H1 (cell line): ENCODE measurements around the gene SAMM50.

Experiments
- CHD2 ChIP-seq: IDR thresholded peaks from 2 replicates; pipeline ENCODE4 v1.6.1; 2012; ENCODE audit warnings: low read length, improper control_type of control experiment
- CTCF ChIP-seq, 3 experiments: IDR thresholded peaks; 1 replicate in 2 of 3; 2 replicates in 1 of 3; pipeline versions ENCODE4 v1.5.1 to v1.6.1; 2011; ENCODE audit warnings: low read length in 3 of 3, mild to moderate bottlenecking in 3 of 3, inconsistent platforms in 2 of 3, low read depth in 1 of 3, moderate library complexity in 1 of 3; ENCODE audit not compliant: insufficient read depth in 1 of 3; ENCODE audit errors: control extremely low read depth in 1 of 3
- EP300 ChIP-seq, 2 experiments: IDR thresholded peaks; 1 replicate in 1 of 2; 2 replicates in 1 of 2; pipeline ENCODE4 v1.6.1; 2011 to 2012; ENCODE audit warnings: low read depth in 2 of 2, low read length in 2 of 2, mild to moderate bottlenecking in 2 of 2, borderline replicate concordance in 1 of 2, inconsistent platforms in 1 of 2, moderate library complexity in 1 of 2
- EZH2 ChIP-seq: fragments of 200-600 bp; sonication (generic); IDR thresholded peaks from 2 replicates; pipeline ENCODE4 v1.7.1; 2012; ENCODE audit warnings: low read depth, mild to moderate bottlenecking, moderate library complexity, low read length, inconsistent platforms; ENCODE audit not compliant: severe bottlenecking
- HDAC6 ChIP-seq: IDR thresholded peaks from one replicate; pipeline ENCODE4 v1.7.1; 2012; ENCODE audit warnings: low read depth, mild to moderate bottlenecking, inconsistent platforms, low read length, moderate library complexity
- POLR2A ChIP-seq, 2 experiments: IDR thresholded peaks; 1 replicate in 1 of 2; 2 replicates in 1 of 2; pipeline ENCODE4 v1.6.1; 2011; ENCODE audit warnings: low read depth in 2 of 2, low read length in 2 of 2, mild to moderate bottlenecking in 2 of 2; ENCODE audit errors: control extremely low read depth in 1 of 2
- POLR2AphosphoS5 ChIP-seq: IDR thresholded peaks from 2 replicates; pipeline ENCODE4 v1.6.1; 2011; ENCODE audit warnings: low read depth, low read length
- RFX5 ChIP-seq: IDR thresholded peaks from 2 replicates; pipeline ENCODE4 v1.6.1; 2011; ENCODE audit warnings: low read depth, low read length, improper control_type of control experiment, borderline replicate concordance
- TAF1 ChIP-seq: IDR thresholded peaks from 2 replicates; pipeline ENCODE4 v1.6.1; 2011; ENCODE audit warnings: mild to moderate bottlenecking, low read depth, low read length
- USF2 ChIP-seq: IDR thresholded peaks from 2 replicates; pipeline ENCODE4 v1.6.1; 2011; ENCODE audit warnings: low read length, improper control_type of control experiment
- ZNF274 ChIP-seq: IDR thresholded peaks from 2 replicates; pipeline ENCODE4 v1.7.0; 2012; ENCODE audit warnings: low read length, borderline replicate concordance; ENCODE audit errors: extremely low read depth

DNA sequence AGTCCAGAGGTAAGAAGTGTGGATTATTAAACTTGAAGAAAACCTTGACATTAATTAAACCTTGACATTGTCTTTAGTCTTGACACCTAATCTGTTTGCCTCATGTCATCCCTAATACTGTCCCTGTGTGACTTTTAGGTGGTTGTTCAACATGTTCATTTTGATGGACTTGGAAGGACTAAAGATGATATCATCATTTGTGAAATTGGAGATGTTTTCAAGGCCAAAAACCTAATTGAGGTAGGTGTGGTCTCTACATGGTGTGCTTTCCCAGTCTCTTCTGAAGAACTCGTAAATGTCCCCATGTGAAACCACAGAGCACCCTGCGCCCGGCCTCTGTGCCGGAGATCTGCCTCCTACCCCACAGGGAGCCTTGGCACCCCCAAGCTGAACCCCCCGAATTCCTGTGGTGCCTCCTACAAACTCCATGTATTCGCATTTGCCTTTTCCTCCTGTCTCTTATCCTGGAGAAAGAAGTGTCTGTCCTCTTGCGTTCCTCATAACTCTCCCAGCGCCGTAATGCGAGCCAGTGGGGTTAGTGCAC is 9.1 kb downstream of the SAMM50 start:
- TF ChIP-seq CTCF (IDR thresholded peaks at IDR 0.05; ENCODE audit: control extremely low read depth in 1 of 3, insufficient read depth in 1 of 3, low read depth in 1 of 3, low read length in 3 of 3) (no peak), CHD2 (no peak), USF2 (no peak), RFX5 (no peak), EZH2 (no peak), POLR2AphosphoS5 (no peak), EP300 (IDR thresholded peaks at IDR 0.05; ENCODE audit: borderline replicate concordance in 1 of 2, low read depth in 2 of 2, low read length in 2 of 2) (no peak), TAF1 (no peak), POLR2A (IDR thresholded peaks at IDR 0.05; ENCODE audit: control extremely low read depth in 1 of 2, low read depth in 2 of 2, low read length in 2 of 2) (no peak), HDAC6 (no peak), ZNF274 (no peak)
